ENCODE data around the gene COPG2. TPM values are rescaled to one million over a fixed set of nuclear protein-coding genes. Genes with fewer than 3 reads are reported as not detected.
A peak's percentile ranks its signal among the peaks of the same experiment; 100 is the strongest.

Gene COPG2
- total and polyA plus RNA-seq, 9 donors = 23.8 to 64.1 (median 42.3) TPM

DNA sequence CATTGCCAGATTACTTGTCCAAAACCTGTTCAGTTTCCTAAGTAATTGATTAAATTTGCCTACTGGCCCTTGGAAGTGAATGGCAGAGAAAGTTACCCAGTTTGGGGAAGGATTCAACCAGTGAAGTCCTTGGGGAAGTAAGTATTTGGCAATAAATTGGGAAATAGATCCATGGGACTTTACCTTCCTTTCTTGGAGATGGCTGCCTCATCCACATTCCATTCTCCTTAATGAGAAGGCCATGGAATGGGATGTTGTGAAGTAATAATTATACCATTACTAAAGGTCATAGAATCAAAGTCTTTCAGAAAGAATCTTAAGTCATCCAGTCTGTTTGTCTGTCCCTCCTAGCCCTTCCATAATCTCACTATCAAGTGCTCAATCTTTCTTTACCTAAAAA, 4.5 kb upstream of the COPG2 start:
- TF ChIP-seq EP300 (IDR thresholded peaks at IDR 0.05) = no peak
- no peak overlapping the region for H3K4me3 ChIP-seq
- DNase-seq = no peak
- intact Hi-C loops (cut with DNase I) = no loop called here
- peaks cover 2% of the 10 kb centered on the region for H3K4me1 ChIP-seq (ENCODE audit: insufficient read depth)
- H3K27me3 ChIP-seq = no peaks in the 10 kb centered on the region
- H3K27ac ChIP-seq = no peak overlapping the region
- no peaks in the 10 kb centered on the region for H3K36me3 ChIP-seq
- no peaks in the 10 kb centered on the region for H3K9me3 ChIP-seq

DNA sequence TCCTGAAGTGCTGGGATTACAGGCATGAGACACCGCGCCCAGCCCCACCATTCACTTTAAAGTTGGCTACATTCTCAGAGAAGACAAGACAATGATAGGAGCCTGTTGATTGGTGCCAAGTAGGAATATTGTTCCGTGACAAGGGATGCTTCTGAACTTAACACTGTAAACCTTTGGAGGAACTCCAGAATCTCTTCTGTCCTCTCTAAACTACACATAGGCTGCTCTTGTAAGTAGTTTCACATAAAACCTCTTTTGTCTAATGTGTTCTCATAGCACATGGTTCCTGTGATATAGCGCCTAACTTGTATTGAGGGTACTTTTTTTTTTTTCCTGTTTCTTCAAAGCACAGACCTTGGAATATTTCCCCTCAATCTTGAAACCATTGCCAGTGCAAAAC, 3.6 kb upstream of the COPG2 start:
- Histone ChIP-seq H3K4me1 (ENCODE audit: insufficient read depth) (peaks cover 2% of the 10 kb centered on the region), H3K27ac (no peak overlapping the region), H3K27me3 (no peaks in the 10 kb centered on the region), H3K4me3 (no peak overlapping the region), H3K36me3 (no peaks in the 10 kb centered on the region), H3K9me3 (no peaks in the 10 kb centered on the region)
- no peak for DNase-seq
- 70 to 73% (median 72%) methylated on average over 4 of the region's 4 CpGs for WGBS, 3 donors
- no peak for TF ChIP-seq POLR2A (IDR thresholded peaks at IDR 0.05)
- TF ChIP-seq, protein P1, sequence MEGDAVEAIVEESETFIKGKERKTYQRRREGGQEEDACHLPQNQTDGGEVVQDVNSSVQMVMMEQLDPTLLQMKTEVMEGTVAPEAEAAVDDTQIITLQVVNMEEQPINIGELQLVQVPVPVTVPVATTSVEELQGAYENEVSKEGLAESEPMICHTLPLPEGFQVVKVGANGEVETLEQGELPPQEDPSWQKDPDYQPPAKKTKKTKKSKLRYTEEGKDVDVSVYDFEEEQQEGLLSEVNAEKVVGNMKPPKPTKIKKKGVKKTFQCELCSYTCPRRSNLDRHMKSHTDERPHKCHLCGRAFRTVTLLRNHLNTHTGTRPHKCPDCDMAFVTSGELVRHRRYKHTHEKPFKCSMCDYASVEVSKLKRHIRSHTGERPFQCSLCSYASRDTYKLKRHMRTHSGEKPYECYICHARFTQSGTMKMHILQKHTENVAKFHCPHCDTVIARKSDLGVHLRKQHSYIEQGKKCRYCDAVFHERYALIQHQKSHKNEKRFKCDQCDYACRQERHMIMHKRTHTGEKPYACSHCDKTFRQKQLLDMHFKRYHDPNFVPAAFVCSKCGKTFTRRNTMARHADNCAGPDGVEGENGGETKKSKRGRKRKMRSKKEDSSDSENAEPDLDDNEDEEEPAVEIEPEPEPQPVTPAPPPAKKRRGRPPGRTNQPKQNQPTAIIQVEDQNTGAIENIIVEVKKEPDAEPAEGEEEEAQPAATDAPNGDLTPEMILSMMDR (IDR thresholded peaks at IDR 0.05) = no peak
- no peak for TF ChIP-seq EP300 (IDR thresholded peaks at IDR 0.05)
- intact Hi-C loops (cut with DNase I) = no loop called here

DNA sequence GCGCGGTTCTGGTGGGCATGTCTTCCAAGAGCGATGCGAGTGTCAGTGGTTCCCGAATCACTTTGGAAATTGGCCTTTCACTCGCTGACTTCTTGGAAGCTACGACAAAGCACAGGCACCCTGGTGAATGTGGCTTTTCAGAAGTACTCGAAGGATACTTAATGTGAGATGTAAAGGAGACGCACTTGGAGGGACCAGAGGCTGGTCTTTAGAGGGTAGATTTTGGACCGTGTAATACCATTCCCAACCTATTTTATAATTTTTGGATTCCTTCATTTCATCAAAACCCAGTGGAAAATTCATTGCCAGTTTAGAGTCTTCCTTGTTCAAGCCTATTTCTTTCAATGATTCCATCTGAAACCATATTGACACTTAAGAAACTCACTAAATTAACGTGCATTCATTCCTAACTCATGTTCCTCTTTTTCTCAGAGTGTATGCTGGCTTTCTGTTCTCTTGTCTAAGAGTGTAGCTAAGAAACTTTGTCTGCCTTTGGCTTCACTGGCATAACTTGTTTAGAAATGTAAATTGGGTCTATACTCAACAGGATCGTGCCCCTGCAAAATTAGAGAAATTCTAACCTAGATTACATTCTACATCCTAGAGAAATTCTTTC, 645 bp upstream of the COPG2 start:
- Histone ChIP-seq H3K36me3 (no peaks in the 10 kb centered on the region), H3K27me3 (no peaks in the 10 kb centered on the region), H3K4me3 (peak overlapping the region; percentile 64), H3K27ac (peak overlapping the region; percentile 86 to 87), H3K9me3 (no peaks in the 10 kb centered on the region), H3K4me1 (ENCODE audit: insufficient read depth) (peaks cover 2% of the 10 kb centered on the region)
- TF ChIP-seq, protein P1 (IDR thresholded peaks at IDR 0.05) = no peak
- TF ChIP-seq EP300 (IDR thresholded peaks at IDR 0.05) = no peak
- TF ChIP-seq POLR2A (IDR thresholded peaks at IDR 0.05) = no peak
- no peak for DNase-seq
- WGBS, 3 donors = 10 to 11% (median 11%) methylated on average over 12 of the region's 12 CpGs
- intact Hi-C loops (cut with DNase I) = no loop called here

DNA sequence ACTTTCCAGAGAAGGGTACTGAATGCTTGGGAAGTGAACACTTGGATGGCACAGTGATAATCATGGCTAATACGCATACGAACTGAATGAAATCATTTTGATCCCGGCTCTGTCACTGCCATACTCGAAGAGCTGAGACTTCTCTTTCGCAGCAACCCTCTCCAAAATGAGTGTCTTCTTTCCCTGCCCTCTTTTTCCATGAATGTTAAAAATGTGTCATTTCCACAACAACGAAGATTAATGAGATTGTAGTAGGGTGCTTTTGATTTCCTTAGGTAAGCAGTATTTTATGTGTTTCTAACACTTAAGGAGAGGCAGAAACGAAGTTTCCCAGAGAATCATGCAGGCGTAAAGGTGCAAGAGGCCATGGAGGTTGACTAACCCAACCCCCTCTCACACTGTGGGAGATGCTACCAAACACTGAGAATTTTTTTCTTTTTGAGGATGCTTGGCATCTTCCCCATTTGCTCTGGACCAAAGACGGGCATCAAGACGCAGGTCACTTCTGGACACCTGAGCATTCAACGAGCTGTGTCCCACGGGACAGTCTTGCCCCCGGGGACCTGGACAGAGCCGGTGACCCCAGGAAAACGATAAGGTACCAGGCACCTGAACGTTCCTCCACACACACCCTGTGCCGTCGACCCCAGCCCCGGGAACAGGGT, 823 bp downstream of the COPG2 start:
- Histone ChIP-seq H3K4me3 (peak overlapping the region; percentile 64), H3K4me1 (ENCODE audit: insufficient read depth) (peaks cover 2% of the 10 kb centered on the region), H3K36me3 (no peaks in the 10 kb centered on the region), H3K27ac (peak overlapping the region; percentile 86 to 87), H3K27me3 (no peaks in the 10 kb centered on the region), H3K9me3 (no peaks in the 10 kb centered on the region)
- no peak for DNase-seq
- 7 to 11% (median 8%) methylated on average over 18 to 19 of the region's 19 CpGs for WGBS, 3 donors
- intact Hi-C loops (cut with DNase I) = no loop called here
- TF ChIP-seq, protein P1 (IDR thresholded peaks at IDR 0.05) = no peak
- TF ChIP-seq EP300 (IDR thresholded peaks at IDR 0.05) = no peak
- no peak for TF ChIP-seq POLR2A (IDR thresholded peaks at IDR 0.05)

DNA sequence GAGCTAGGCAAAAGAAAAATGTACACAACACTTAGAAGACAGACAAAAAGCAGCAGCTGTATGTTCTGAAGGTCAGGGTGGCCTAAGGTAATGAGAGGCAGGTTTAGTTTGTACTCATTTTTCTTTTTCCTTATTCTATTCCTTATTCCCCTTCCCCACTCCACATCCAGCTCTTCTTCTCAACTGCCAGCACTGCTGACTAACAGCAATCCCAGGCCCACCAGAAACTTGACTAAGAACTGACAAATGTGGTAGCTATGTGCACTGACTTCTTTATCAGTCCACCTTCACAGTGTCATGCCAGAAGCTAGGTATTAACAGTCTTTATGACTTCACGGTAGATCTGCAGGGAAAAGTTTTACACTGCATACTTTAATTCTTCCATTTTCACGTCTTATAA, 6.1 kb downstream of the COPG2 start:
- Histone ChIP-seq H3K9me3 (no peaks in the 10 kb centered on the region), H3K27ac (no peak overlapping the region), H3K36me3 (no peaks in the 10 kb centered on the region), H3K4me3 (no peak overlapping the region), H3K27me3 (no peaks in the 10 kb centered on the region), H3K4me1 (ENCODE audit: insufficient read depth) (no peaks in the 10 kb centered on the region)
- WGBS, 3 donors = 85 to 95% (median 89%) methylated on average over 2 of the region's 2 CpGs
- no peak for DNase-seq
- TF ChIP-seq, protein P1 (IDR thresholded peaks at IDR 0.05) = no peak
- TF ChIP-seq POLR2A (IDR thresholded peaks at IDR 0.05) (no peak), EP300 (IDR thresholded peaks at IDR 0.05) (no peak)
- intact Hi-C loops (cut with DNase I) = no loop called here
